Loucy (cell line): ENCODE data around the gene AGAP3.

Source experiments
- H2AFZ ChIP-seq: fragments of 200-600 bp; sonication (generic); 2 replicates; pipeline ENCODE4 v1.6.0; 2016; ENCODE audit warnings: antibody characterized with exemption, mild to moderate bottlenecking, low read length, moderate library complexity
- H3F3A ChIP-seq: fragments of 200-600 bp; 2 replicates; pipeline ENCODE4 v1.6.0; 2016; ENCODE audit warnings: antibody characterized with exemption, low read depth, mild to moderate bottlenecking
- H3K27me3 ChIP-seq: fragments of 200-600 bp; sonication (generic); 2 replicates; pipeline ENCODE4 v1.6.1; 2014; ENCODE audit warnings: low read length, mild to moderate bottlenecking; ENCODE audit not compliant: insufficient read depth, poor library complexity, severe bottlenecking
- H3K36me3 ChIP-seq: fragments of 200-600 bp; sonication (generic); 2 replicates; pipeline ENCODE4 v1.6.1; 2016; ENCODE audit warnings: low read length; ENCODE audit not compliant: insufficient read depth
- H3K4me1 ChIP-seq: fragments of 200-600 bp; sonication (generic); 2 replicates; pipeline ENCODE4 v1.5.1; 2014; ENCODE audit warnings: low read length, mild to moderate bottlenecking; ENCODE audit not compliant: insufficient read depth, poor library complexity, severe bottlenecking
- H3K4me2 ChIP-seq: fragments of 200-600 bp; sonication (generic); 2 replicates; pipeline ENCODE4 v1.6.0; 2014; ENCODE audit warnings: antibody characterized with exemption, low read length, low read depth, mild to moderate bottlenecking; ENCODE audit not compliant: poor library complexity, severe bottlenecking
- H3K4me3 ChIP-seq: fragments of 200-600 bp; sonication (generic); 2 replicates; pipeline ENCODE4 v1.5.1; 2014; ENCODE audit warnings: low read length, mild to moderate bottlenecking, mixed read lengths; ENCODE audit not compliant: poor library complexity, severe bottlenecking
- H3K79me2 ChIP-seq: fragments of 200-600 bp; sonication (generic); 2 replicates; pipeline ENCODE4 v1.6.1; 2014; ENCODE audit warnings: low read length; ENCODE audit not compliant: insufficient read depth
- H3K9ac ChIP-seq: fragments of 200-600 bp; sonication (generic); 2 replicates; pipeline ENCODE4 v1.6.0; 2014; ENCODE audit warnings: mild to moderate bottlenecking, low read depth, low read length, moderate library complexity; ENCODE audit not compliant: poor library complexity, severe bottlenecking
- H3K9me2 ChIP-seq: fragments of 200-600 bp; sonication (generic); replicated peaks from 2 replicates; pipeline ENCODE4 v1.6.1; 2016; ENCODE audit warnings: low read depth, low read length, mixed read lengths
- H3K9me3 ChIP-seq: fragments of 200-600 bp; sonication (generic); 2 replicates; pipeline ENCODE4 v1.6.1; 2014; ENCODE audit warnings: mild to moderate bottlenecking, antibody characterized with exemption, low read length, low read depth; ENCODE audit not compliant: insufficient read depth
- H4K20me1 ChIP-seq: fragments of 200-600 bp; sonication (generic); 2 replicates; pipeline ENCODE4 v1.6.0; 2014; ENCODE audit warnings: antibody characterized with exemption, low read length, mild to moderate bottlenecking; ENCODE audit not compliant: insufficient read depth, poor library complexity, severe bottlenecking
- CTCF ChIP-seq: fragments of 200-600 bp; sonication (generic); conservative IDR thresholded peaks from 2 replicates; pipeline ENCODE4 v1.5.1; 2014; ENCODE audit warnings: mild to moderate bottlenecking, antibody characterized with exemption, low read length
- EZH2phosphoT487 ChIP-seq: fragments of 200-600 bp; IDR thresholded peaks from 2 replicates; pipeline ENCODE4 v1.6.1; 2018; ENCODE audit warnings: antibody characterized with exemption, mild to moderate bottlenecking, moderate library complexity, borderline replicate concordance

The AGAP3 gene

DNA sequence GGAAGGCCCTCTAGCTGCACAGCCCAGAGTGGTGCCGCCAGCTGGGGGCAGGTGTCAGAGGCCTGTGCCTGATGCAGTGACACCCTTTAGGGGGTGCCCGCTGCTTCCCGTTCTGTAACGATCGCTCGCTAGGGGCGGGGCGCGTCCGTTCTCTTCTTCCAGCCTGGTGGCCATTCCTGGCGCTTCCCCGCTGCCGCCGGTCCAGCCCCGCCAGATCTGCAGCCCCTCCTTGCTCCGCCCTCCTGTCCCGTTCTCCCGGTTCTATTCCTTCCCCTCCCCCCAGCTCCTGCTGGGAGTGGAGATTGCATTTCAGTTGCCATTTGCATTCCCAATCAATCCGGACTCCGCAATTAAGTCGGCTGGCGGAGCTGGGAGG, 39.2 kb downstream of the AGAP3 start:
- no peak overlapping the region for H3K9ac ChIP-seq
- no peaks in the 10 kb centered on the region for H3K9me2 ChIP-seq
- no peak overlapping the region for H3K4me3 ChIP-seq
- no peaks in the 10 kb centered on the region for H3K9me3 ChIP-seq
- no peak overlapping the region for H3K4me2 ChIP-seq
- H2AFZ ChIP-seq, result no peak overlapping the region
- H3K4me1 ChIP-seq, result no peaks in the 10 kb centered on the region
- H4K20me1 ChIP-seq, result no peaks in the 10 kb centered on the region
- no peaks in the 10 kb centered on the region for H3K79me2 ChIP-seq
- no peaks in the 10 kb centered on the region for H3K27me3 ChIP-seq
- no peaks in the 10 kb centered on the region for H3F3A ChIP-seq
- peaks cover 25% of the 10 kb centered on the region; the same call in 1 of the 2 replicates for H3K36me3 ChIP-seq
- TF ChIP-seq EZH2phosphoT487 (no peak), CTCF (no peak)

GRCh38 chr7:151125846-151126481, 39.7 kb downstream of the AGAP3 start:
- Histone ChIP-seq H3K4me2 (no peak overlapping the region), H3K9me3 (no peaks in the 10 kb centered on the region), H3K4me1 (no peaks in the 10 kb centered on the region), H3K9ac (no peak overlapping the region), H3K79me2 (no peaks in the 10 kb centered on the region), H2AFZ (no peak overlapping the region), H3K9me2 (no peaks in the 10 kb centered on the region), H3K4me3 (no peak overlapping the region), H3K36me3 (peaks cover 25% of the 10 kb centered on the region; the same call in 1 of the 2 replicates), H4K20me1 (no peaks in the 10 kb centered on the region), H3F3A (no peaks in the 10 kb centered on the region), H3K27me3 (no peaks in the 10 kb centered on the region)
- no peak for TF ChIP-seq CTCF
- TF ChIP-seq EZH2phosphoT487, result no peak

DNA sequence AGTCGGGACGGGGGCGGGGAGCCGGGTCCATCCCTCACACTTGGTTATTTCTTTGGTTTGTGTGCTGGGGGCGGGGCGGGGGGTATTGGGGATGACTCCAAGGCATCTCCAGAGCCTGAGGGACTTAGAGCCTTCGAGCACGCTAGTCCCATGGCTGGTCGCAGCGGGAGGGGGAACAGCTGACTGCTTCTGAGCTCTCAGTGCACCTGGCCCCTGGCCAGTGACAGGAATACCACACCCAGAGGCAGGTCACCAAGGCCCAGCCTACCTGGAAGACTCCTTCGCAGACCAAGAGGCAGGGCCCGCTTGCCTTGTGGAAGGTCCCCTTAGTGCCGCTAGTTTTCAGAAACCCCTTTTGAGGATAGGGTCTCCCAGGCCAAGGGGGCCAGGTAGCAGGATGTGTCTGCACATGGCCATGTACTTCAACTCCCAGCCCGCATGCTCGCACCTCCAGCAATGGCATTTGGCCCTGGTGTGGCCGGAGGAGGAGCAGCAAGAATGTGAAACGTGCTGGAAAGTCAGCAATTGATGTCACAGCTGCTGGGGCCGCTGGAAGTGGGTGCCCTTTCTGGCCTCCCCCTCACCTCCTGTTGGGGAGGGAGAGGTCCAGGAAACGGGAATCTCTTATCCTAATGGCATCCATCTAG, 40.3 kb downstream of the AGAP3 start:
- no peaks in the 10 kb centered on the region for H3K79me2 ChIP-seq
- H3K36me3 ChIP-seq, result peaks cover 26% of the 10 kb centered on the region; the same call in 1 of the 2 replicates
- H3F3A ChIP-seq, result no peaks in the 10 kb centered on the region

More for the DNA sequence above, 40.3 kb downstream of the AGAP3 start:
- Histone ChIP-seq H3K4me1 (no peaks in the 10 kb centered on the region), H3K4me2 (no peak overlapping the region), H3K9me2 (no peaks in the 10 kb centered on the region), H3K9me3 (no peaks in the 10 kb centered on the region), H3K9ac (no peak overlapping the region), H2AFZ (no peak overlapping the region), H4K20me1 (no peaks in the 10 kb centered on the region), H3K27me3 (no peaks in the 10 kb centered on the region), H3K4me3 (no peak overlapping the region)
- no peak for TF ChIP-seq CTCF
- TF ChIP-seq EZH2phosphoT487, result no peak
